ENCODE measurements around the gene ALKBH5. TPM values are rescaled to one million over a fixed set of nuclear protein-coding genes. Genes with fewer than 3 reads are reported as not detected.

Gene ALKBH5
- total RNA-seq, 1 experiment from 2014 or later, result 97.8 TPM

GRCh38 chr17:18195246-18195645 is 11.6 kb downstream of the ALKBH5 start:
- CTCF ChIA-PET, result no interaction called here
- ATAC-seq (no peak), DNase-seq (ENCODE audit: low read depth, low spot score) (no peak)
- H3K36me3 ChIP-seq (ENCODE audit: control insufficient read depth in 1 of 2, insufficient read depth in 2 of 2, low read length in 2 of 2), result peaks cover 53 to 62% of the 10 kb centered on the region in 2 experiments
- H3K27ac ChIP-seq (ENCODE audit: low read depth, low read length), result no peak overlapping the region
- no peak overlapping the region for H3K9ac ChIP-seq (ENCODE audit: low read length)
- peaks cover 97% of the 10 kb centered on the region for H3K79me2 ChIP-seq (ENCODE audit: insufficient read depth, low read length)
- H3K9me3 ChIP-seq (ENCODE audit: control insufficient read depth in 1 of 2, insufficient read depth in 1 of 2, low read depth in 1 of 2, low read length in 2 of 2), result no peaks in the 10 kb centered on the region
- H3K4me2 ChIP-seq (ENCODE audit: low read length), result no peak overlapping the region
- TSS peak; percentile 6 for BruUV-seq (replicated peaks)
- intact Hi-C loops (cut with micrococcal nuclease), result no loop called here
- no peaks in the 10 kb centered on the region for H3K27me3 ChIP-seq (ENCODE audit: insufficient read depth, low read length)
- POLR2A ChIA-PET, result no interaction called here
- RAD21 ChIA-PET (ENCODE audit: low non-redundant PET in 1 of 2, low total read pairs in 2 of 2, uncharacterized antibody in 2 of 2, unreplicated experiment in 2 of 2), result no interaction called here
- no peak overlapping the region for H2AFZ ChIP-seq (ENCODE audit: low read depth, low read length, poor library complexity, severe bottlenecking)
- no peak overlapping the region for H3K4me3 ChIP-seq (replicated peaks in 1 of 2; ENCODE audit: low read depth in 1 of 2, low read length in 2 of 2)
- TF ChIP-seq, protein P1, sequence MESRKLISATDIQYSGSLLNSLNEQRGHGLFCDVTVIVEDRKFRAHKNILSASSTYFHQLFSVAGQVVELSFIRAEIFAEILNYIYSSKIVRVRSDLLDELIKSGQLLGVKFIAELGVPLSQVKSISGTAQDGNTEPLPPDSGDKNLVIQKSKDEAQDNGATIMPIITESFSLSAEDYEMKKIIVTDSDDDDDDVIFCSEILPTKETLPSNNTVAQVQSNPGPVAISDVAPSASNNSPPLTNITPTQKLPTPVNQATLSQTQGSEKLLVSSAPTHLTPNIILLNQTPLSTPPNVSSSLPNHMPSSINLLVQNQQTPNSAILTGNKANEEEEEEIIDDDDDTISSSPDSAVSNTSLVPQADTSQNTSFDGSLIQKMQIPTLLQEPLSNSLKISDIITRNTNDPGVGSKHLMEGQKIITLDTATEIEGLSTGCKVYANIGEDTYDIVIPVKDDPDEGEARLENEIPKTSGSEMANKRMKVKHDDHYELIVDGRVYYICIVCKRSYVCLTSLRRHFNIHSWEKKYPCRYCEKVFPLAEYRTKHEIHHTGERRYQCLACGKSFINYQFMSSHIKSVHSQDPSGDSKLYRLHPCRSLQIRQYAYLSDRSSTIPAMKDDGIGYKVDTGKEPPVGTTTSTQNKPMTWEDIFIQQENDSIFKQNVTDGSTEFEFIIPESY (IDR thresholded peaks at IDR 0.05; ENCODE audit: extremely low read depth, insufficient replicate concordance, low read length), result no peak
- no peak for TF ChIP-seq SIN3A (IDR thresholded peaks at IDR 0.05; ENCODE audit: low read depth)
- TF ChIP-seq, protein P2, sequence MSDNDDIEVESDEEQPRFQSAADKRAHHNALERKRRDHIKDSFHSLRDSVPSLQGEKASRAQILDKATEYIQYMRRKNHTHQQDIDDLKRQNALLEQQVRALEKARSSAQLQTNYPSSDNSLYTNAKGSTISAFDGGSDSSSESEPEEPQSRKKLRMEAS (IDR thresholded peaks at IDR 0.05), result no peak
- TF ChIP-seq EGR1 (IDR thresholded peaks at IDR 0.05; ENCODE audit: low read depth), result no peak
- TF ChIP-seq SRF (IDR thresholded peaks at IDR 0.05; ENCODE audit: low read depth), result no peak
- TF ChIP-seq, protein P3, sequence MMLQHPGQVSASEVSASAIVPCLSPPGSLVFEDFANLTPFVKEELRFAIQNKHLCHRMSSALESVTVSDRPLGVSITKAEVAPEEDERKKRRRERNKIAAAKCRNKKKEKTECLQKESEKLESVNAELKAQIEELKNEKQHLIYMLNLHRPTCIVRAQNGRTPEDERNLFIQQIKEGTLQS (IDR thresholded peaks at IDR 0.05), result no peak
- TF ChIP-seq ZFX (IDR thresholded peaks at IDR 0.05), result no peak
- TF ChIP-seq YY1 (IDR thresholded peaks at IDR 0.05; ENCODE audit: extremely low read depth, insufficient replicate concordance, low read depth, low read length), result no peak
- TF ChIP-seq, protein P4, sequence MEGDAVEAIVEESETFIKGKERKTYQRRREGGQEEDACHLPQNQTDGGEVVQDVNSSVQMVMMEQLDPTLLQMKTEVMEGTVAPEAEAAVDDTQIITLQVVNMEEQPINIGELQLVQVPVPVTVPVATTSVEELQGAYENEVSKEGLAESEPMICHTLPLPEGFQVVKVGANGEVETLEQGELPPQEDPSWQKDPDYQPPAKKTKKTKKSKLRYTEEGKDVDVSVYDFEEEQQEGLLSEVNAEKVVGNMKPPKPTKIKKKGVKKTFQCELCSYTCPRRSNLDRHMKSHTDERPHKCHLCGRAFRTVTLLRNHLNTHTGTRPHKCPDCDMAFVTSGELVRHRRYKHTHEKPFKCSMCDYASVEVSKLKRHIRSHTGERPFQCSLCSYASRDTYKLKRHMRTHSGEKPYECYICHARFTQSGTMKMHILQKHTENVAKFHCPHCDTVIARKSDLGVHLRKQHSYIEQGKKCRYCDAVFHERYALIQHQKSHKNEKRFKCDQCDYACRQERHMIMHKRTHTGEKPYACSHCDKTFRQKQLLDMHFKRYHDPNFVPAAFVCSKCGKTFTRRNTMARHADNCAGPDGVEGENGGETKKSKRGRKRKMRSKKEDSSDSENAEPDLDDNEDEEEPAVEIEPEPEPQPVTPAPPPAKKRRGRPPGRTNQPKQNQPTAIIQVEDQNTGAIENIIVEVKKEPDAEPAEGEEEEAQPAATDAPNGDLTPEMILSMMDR (IDR thresholded peaks at IDR 0.05 in 2 of 3, conservative IDR thresholded peaks at IDR 0.05 in 1 of 3; ENCODE audit: borderline replicate concordance in 1 of 3, insufficient read depth in 1 of 3, low read depth in 2 of 3, low read length in 2 of 3), result no peak
- no peak for TF ChIP-seq CEBPB (IDR thresholded peaks at IDR 0.05; ENCODE audit: low read depth)
- no peaks in the 10 kb centered on the region for H3K9me2 ChIP-seq (ENCODE audit: insufficient read depth)
- H4K20me1 ChIP-seq (ENCODE audit: insufficient read depth), result peaks cover 8% of the 10 kb centered on the region; the same call in 1 of the 2 replicates
- H3K4me1 ChIP-seq (ENCODE audit: control insufficient read depth in 1 of 2, insufficient read depth in 2 of 2, low read length in 2 of 2), result no peaks in the 10 kb centered on the region
